Measurements from ENCODE around the gene SQSTM1.

The SQSTM1 gene

GRCh38 chr5:179874536-179875292 lies 54.0 kb downstream of the SQSTM1 start:
- no peak for DNase-seq (ENCODE audit: low read depth)
- TF ChIP-seq POLR2A (IDR thresholded peaks at IDR 0.05; ENCODE audit: extremely low read depth, insufficient read length) = no peak
- TF ChIP-seq CTCF (IDR thresholded peaks at IDR 0.05; ENCODE audit: low read depth, low read length) = no peak
- TF ChIP-seq MYC (IDR thresholded peaks at IDR 0.05; ENCODE audit: low read depth, low read length) = no peak
- no peak for TF ChIP-seq MAX (IDR thresholded peaks at IDR 0.05; ENCODE audit: low read depth, low read length)
- H3K4me3 ChIP-seq (ENCODE audit: low read depth, low read length) = no peak overlapping the region

- TF ChIP-seq MAX (IDR thresholded peaks at IDR 0.05; ENCODE audit: low read depth, low read length) (no peak), CTCF (IDR thresholded peaks at IDR 0.05; ENCODE audit: low read depth, low read length) (no peak), POLR2A (IDR thresholded peaks at IDR 0.05; ENCODE audit: extremely low read depth, insufficient read length) (no peak), MYC (IDR thresholded peaks at IDR 0.05; ENCODE audit: low read depth, low read length) (no peak)
- DNase-seq (ENCODE audit: low read depth) = no peak
- no peak overlapping the region for H3K4me3 ChIP-seq (ENCODE audit: low read depth, low read length)
Observed at GRCh38 chr5:179875741-179876609, 55.3 kb downstream of the SQSTM1 start.

- no peak for DNase-seq (ENCODE audit: low read depth)
- TF ChIP-seq MYC (IDR thresholded peaks at IDR 0.05; ENCODE audit: low read depth, low read length) (no peak), CTCF (IDR thresholded peaks at IDR 0.05; ENCODE audit: low read depth, low read length) (no peak), POLR2A (IDR thresholded peaks at IDR 0.05; ENCODE audit: extremely low read depth, insufficient read length) (no peak)
- H3K4me3 ChIP-seq (ENCODE audit: low read depth, low read length) = no peak overlapping the region
Observed at GRCh38 chr5:179876610-179876952, 55.9 kb downstream of the SQSTM1 start.

GRCh38 chr5:179878222-179879002 lies 57.7 kb downstream of the SQSTM1 start:
- TF ChIP-seq POLR2A (IDR thresholded peaks at IDR 0.05; ENCODE audit: extremely low read depth, insufficient read length) = no peak
- TF ChIP-seq MYC (IDR thresholded peaks at IDR 0.05; ENCODE audit: low read depth, low read length) = no peak
- no peak for TF ChIP-seq CTCF (IDR thresholded peaks at IDR 0.05; ENCODE audit: low read depth, low read length)
- no peak for TF ChIP-seq MAX (IDR thresholded peaks at IDR 0.05; ENCODE audit: low read depth, low read length)
- DNase-seq (ENCODE audit: low read depth) = no peak
- H3K4me3 ChIP-seq (ENCODE audit: low read depth, low read length) = no peak overlapping the region

- DNase-seq (ENCODE audit: low read depth) = no peak
- TF ChIP-seq MAX (IDR thresholded peaks at IDR 0.05; ENCODE audit: low read depth, low read length) (no peak), POLR2A (IDR thresholded peaks at IDR 0.05; ENCODE audit: extremely low read depth, insufficient read length) (no peak), CTCF (IDR thresholded peaks at IDR 0.05; ENCODE audit: low read depth, low read length) (no peak), MYC (IDR thresholded peaks at IDR 0.05; ENCODE audit: low read depth, low read length) (no peak)
Observed at GRCh38 chr5:179879003-179879689, 58.4 kb downstream of the SQSTM1 start.

More at GRCh38 chr5:179879003-179879689, 58.4 kb downstream of the SQSTM1 start:
- no peak overlapping the region for H3K4me3 ChIP-seq (ENCODE audit: low read depth, low read length)
